IPS-18a (cell line): ENCODE results near the gene RAC3.
A peak's percentile ranks its signal among the peaks of the same experiment; 100 is the strongest.

Experiments
- H3K27ac ChIP-seq: one replicate; pipeline ENCODE4 v1.5.1; 2013; ENCODE audit warnings: low read length
- H3K27me3 ChIP-seq: one replicate; pipeline ENCODE4 v1.6.1; 2013; ENCODE audit warnings: mild to moderate bottlenecking, low read length; ENCODE audit not compliant: control insufficient read depth, insufficient read depth
- H3K36me3 ChIP-seq: one replicate; pipeline ENCODE4 v1.6.1; 2013; ENCODE audit warnings: low read depth, low read length; ENCODE audit not compliant: control insufficient read depth
- H3K4me1 ChIP-seq: one replicate; pipeline ENCODE4 v1.6.1; 2013; ENCODE audit warnings: low read depth, low read length; ENCODE audit not compliant: control insufficient read depth
- H3K4me3 ChIP-seq: one replicate; pipeline ENCODE4 v1.5.1; 2013; ENCODE audit warnings: low read length
- H3K9ac ChIP-seq: one replicate; pipeline ENCODE4 v1.6.1; 2013; ENCODE audit warnings: mild to moderate bottlenecking, low read length, moderate library complexity
- H3K9me3 ChIP-seq: one replicate; pipeline ENCODE4 v1.6.1; 2013; ENCODE audit warnings: low read depth, low read length; ENCODE audit not compliant: control insufficient read depth

The RAC3 gene

GRCh38 chr17:82041144-82041814 lies 9.8 kb downstream of the RAC3 start:
- Histone ChIP-seq H3K9me3 (no peaks in the 10 kb centered on the region), H3K4me1 (peaks cover 11% of the 10 kb centered on the region), H3K27me3 (no peaks in the 10 kb centered on the region), H3K36me3 (no peaks in the 10 kb centered on the region), H3K27ac (no peak overlapping the region), H3K9ac (no peak overlapping the region), H3K4me3 (no peak overlapping the region)

GRCh38 chr17:82042649-82043048 lies 11.2 kb downstream of the RAC3 start:
- Histone ChIP-seq H3K4me3 (no peak overlapping the region), H3K27me3 (no peaks in the 10 kb centered on the region), H3K27ac (no peak overlapping the region), H3K4me1 (peaks cover 11% of the 10 kb centered on the region), H3K9ac (no peak overlapping the region), H3K36me3 (peaks cover 5% of the 10 kb centered on the region), H3K9me3 (no peaks in the 10 kb centered on the region)

- Histone ChIP-seq H3K4me3 (no peak overlapping the region), H3K4me1 (peaks cover 7% of the 10 kb centered on the region), H3K9me3 (no peaks in the 10 kb centered on the region), H3K27ac (no peak overlapping the region), H3K27me3 (no peaks in the 10 kb centered on the region), H3K36me3 (peaks cover 5% of the 10 kb centered on the region), H3K9ac (no peak overlapping the region)
These were observed 12.0 kb downstream of the RAC3 start for GRCh38 chr17:82043507-82043906.

GRCh38 chr17:82045936-82046484 lies 14.5 kb downstream of the RAC3 start:
- Histone ChIP-seq H3K4me1 (peaks cover 7% of the 10 kb centered on the region), H3K9ac (no peak overlapping the region), H3K36me3 (peaks cover 5% of the 10 kb centered on the region), H3K27me3 (no peaks in the 10 kb centered on the region), H3K9me3 (no peaks in the 10 kb centered on the region), H3K27ac (no peak overlapping the region), H3K4me3 (no peak overlapping the region)

DNA sequence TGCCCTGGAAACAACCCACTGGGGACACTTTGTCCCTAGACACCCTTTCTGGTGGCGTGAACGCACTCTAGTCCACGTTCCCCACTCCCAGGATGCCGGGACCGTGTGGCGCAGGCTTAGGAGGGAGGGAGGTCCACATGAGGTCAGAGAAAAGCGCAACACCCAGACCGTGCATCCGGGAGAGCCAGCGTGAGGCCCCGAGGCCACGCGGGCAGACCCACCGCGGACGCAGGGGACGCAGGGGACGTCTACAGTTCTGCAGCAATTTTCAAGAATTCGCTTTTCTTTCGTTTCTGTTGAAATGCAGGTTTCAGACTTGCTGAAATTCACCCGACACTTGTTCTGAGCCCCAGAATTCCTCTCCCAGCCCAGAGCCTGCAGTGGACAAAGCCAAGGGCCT lies 15.4 kb downstream of the RAC3 start:
- Histone ChIP-seq H3K9me3 (no peaks in the 10 kb centered on the region), H3K27ac (no peak overlapping the region), H3K4me1 (peaks cover 7% of the 10 kb centered on the region), H3K4me3 (no peak overlapping the region), H3K9ac (no peak overlapping the region), H3K36me3 (peaks cover 5% of the 10 kb centered on the region), H3K27me3 (no peaks in the 10 kb centered on the region)

GRCh38 chr17:82047379-82047778 lies 15.9 kb downstream of the RAC3 start:
- Histone ChIP-seq H3K9me3 (no peaks in the 10 kb centered on the region), H3K4me3 (no peak overlapping the region), H3K9ac (no peak overlapping the region), H3K27ac (no peak overlapping the region), H3K4me1 (peaks cover 7% of the 10 kb centered on the region), H3K36me3 (peaks cover 5% of the 10 kb centered on the region), H3K27me3 (no peaks in the 10 kb centered on the region)

- no peaks in the 10 kb centered on the region for H3K27me3 ChIP-seq
- H3K9me3 ChIP-seq, result no peaks in the 10 kb centered on the region
- peaks cover 7% of the 10 kb centered on the region for H3K4me1 ChIP-seq
- H3K9ac ChIP-seq, result no peak overlapping the region
- no peak overlapping the region for H3K27ac ChIP-seq
- no peak overlapping the region for H3K4me3 ChIP-seq
- H3K36me3 ChIP-seq, result peaks cover 5% of the 10 kb centered on the region
These were observed 16.6 kb downstream of the RAC3 start for GRCh38 chr17:82047914-82048570.

GRCh38 chr17:82048571-82048971 lies 17.1 kb downstream of the RAC3 start:
- H3K36me3 ChIP-seq, result peaks cover 8% of the 10 kb centered on the region
- no peak overlapping the region for H3K9ac ChIP-seq
- no peaks in the 10 kb centered on the region for H3K27me3 ChIP-seq
- no peak overlapping the region for H3K4me3 ChIP-seq
- H3K27ac ChIP-seq, result no peak overlapping the region
- H3K4me1 ChIP-seq, result peaks cover 4% of the 10 kb centered on the region
- no peaks in the 10 kb centered on the region for H3K9me3 ChIP-seq

DNA sequence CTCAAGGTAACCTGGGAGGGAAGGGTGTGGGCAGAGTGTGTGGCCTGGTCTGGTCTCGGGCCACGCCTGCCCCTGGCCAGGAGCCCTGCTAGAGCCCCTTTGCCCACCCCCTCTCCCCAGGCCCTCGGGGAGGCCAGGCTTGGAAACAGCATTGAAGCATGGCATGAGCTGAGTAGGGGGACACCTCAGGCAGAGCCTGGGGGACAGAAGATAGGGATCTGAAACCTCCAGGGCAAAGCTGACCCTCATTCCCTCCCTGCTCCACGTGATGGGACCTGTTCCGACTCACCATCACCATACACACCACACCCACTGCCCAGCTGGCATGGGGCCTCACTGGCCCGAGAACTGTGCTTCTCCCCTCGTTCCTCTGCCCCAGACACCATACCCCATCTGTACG lies 17.6 kb downstream of the RAC3 start:
- Histone ChIP-seq H3K36me3 (peaks cover 12% of the 10 kb centered on the region), H3K4me1 (no peaks in the 10 kb centered on the region), H3K27me3 (no peaks in the 10 kb centered on the region), H3K4me3 (no peak overlapping the region), H3K9ac (no peak overlapping the region), H3K27ac (no peak overlapping the region), H3K9me3 (no peaks in the 10 kb centered on the region)

DNA sequence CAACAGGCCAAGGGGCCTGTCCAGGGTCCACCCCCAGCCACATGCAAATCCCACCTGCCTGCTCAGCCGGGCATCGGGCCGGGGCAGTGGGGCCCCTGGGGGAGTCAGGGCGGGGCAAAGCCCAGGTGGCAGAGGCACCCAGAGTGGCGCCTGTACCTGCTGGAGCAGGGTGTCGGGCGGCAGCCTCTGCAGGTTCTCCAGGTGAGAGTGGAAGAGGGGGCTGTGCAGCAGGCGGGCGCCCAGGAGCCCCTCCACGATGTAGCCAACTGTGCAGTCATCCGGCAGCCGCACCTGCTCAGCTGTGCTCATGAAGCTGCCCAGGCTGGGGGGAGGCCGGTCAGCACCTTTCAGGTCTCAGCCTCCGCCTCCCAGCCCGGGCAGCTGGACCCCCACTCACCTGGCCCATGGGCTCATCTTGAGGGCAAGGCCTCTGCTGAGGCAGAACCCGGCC lies 18.1 kb downstream of the RAC3 start:
- Histone ChIP-seq H3K36me3 (peaks cover 13% of the 10 kb centered on the region), H3K27ac (no peak overlapping the region), H3K27me3 (no peaks in the 10 kb centered on the region), H3K9me3 (no peaks in the 10 kb centered on the region), H3K9ac (no peak overlapping the region), H3K4me3 (no peak overlapping the region), H3K4me1 (no peaks in the 10 kb centered on the region)

GRCh38 chr17:82050152-82050760 lies 18.8 kb downstream of the RAC3 start:
- H3K27ac ChIP-seq, result no peak overlapping the region
- H3K9ac ChIP-seq, result no peak overlapping the region
- no peaks in the 10 kb centered on the region for H3K4me1 ChIP-seq
- no peaks in the 10 kb centered on the region for H3K9me3 ChIP-seq
- peaks cover 20% of the 10 kb centered on the region for H3K36me3 ChIP-seq
- no peaks in the 10 kb centered on the region for H3K27me3 ChIP-seq
- H3K4me3 ChIP-seq, result peak overlapping the region; percentile 52
